C4-2B (cell line): ENCODE data around the gene IGFBP4.

Source experiments
- CTCF ChIP-seq: fragments of 450-650 bp; conservative IDR thresholded peaks from 2 replicates; pipeline ENCODE4 v1.5.1; 2017; ENCODE audit warnings: mild to moderate bottlenecking
- ZFX ChIP-seq: fragments of 450-650 bp; IDR thresholded peaks from 2 replicates; pipeline ENCODE4 v1.6.1; 2017

GRCh38 chr17:40486522-40487370 lies 43.5 kb downstream of the IGFBP4 start:
- no peak for TF ChIP-seq CTCF
- TF ChIP-seq ZFX, result no peak
